BJ (cell line): Measurements from ENCODE around the gene GLI3. TPM values are rescaled to one million over a fixed set of nuclear protein-coding genes. Genes with fewer than 3 reads are reported as not detected.

Experiments used
- CTCF ChIA-PET: fragments of 350-600 bp; formaldehyde crosslinking; extraction: SDS; loops from one replicate; lab custom pipeline; 2021; ENCODE audit warnings: antibody characterized with exemption, inconsistent platforms; lab: Yijun Ruan, JAX
- POLR2A ChIA-PET: fragments of 300-600 bp; sonication (Branson Sonifier 250); formaldehyde crosslinking; extraction: SDS; loops from one replicate; lab custom pipeline; 2021; ENCODE audit warnings: antibody characterized with exemption; lab: Charles Lee
- DNase-seq: peaks from one replicate; pipeline ENCODE4 v3.0.0-alpha.2; 2011; ENCODE audit warnings: low read depth
- H3K27me3 ChIP-seq: 2 replicates; pipeline ENCODE4 v1.6.0; 2011; ENCODE audit warnings: low read length; ENCODE audit not compliant: control insufficient read depth, insufficient read depth
- H3K36me3 ChIP-seq: 2 replicates; pipeline ENCODE4 v1.5.1; 2011; ENCODE audit warnings: low read length; ENCODE audit not compliant: control insufficient read depth, insufficient read depth
- H3K4me3 ChIP-seq: 2 replicates; pipeline ENCODE4 v1.5.1; 2011; ENCODE audit warnings: low read depth, mild to moderate bottlenecking, control low read depth, low read length
- polyA plus RNA-seq: library from polyadenylated mRNA; depleted of rRNA; stranded (reverse); fragments of >200 nt; gene quantifications from 2 replicates; pipeline ENCODE4 v1.2.3, GENCODE V29; 2011
- small RNA-seq: library from RNA; depleted of rRNA; stranded (forward); fragments of <200 nt; gene quantifications from one replicate; pipeline ENCODE3, GENCODE V24; 2012; ENCODE audit warnings: low replicate concordance, low read depth; ENCODE audit not compliant: insufficient read length
- TF ChIP-seq, protein P1 (sequence below): IDR thresholded peaks from 2 replicates; pipeline ENCODE4 v1.5.1; 2011; ENCODE audit warnings: low read depth, mild to moderate bottlenecking, control low read depth, inconsistent platforms, low read length, moderate library complexity; ENCODE audit not compliant: insufficient read depth

Gene GLI3
- polyA plus RNA-seq, 1 experiment = 5.1 TPM

DNA sequence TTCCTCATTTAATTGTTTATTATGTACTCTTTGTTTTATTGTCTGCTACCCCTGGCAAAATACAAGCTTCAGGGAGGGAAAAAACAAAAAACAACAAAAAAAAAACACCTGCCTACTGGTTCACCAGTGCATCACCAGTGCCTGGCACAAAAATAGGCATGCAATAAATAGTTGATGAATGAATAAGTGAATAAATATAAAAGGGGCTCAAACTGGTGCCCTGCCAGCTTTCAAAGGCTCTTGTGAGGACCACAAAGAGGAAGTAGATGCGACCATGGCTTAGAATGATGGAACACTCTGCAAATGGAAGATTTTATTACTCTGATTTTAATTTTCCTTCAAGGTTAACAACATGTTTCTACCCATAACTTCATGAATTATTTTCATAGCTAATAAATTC lies 321.1 kb downstream of the GLI3 start:
- no peaks in the 10 kb centered on the region for H3K36me3 ChIP-seq
- TF ChIP-seq, protein P1, sequence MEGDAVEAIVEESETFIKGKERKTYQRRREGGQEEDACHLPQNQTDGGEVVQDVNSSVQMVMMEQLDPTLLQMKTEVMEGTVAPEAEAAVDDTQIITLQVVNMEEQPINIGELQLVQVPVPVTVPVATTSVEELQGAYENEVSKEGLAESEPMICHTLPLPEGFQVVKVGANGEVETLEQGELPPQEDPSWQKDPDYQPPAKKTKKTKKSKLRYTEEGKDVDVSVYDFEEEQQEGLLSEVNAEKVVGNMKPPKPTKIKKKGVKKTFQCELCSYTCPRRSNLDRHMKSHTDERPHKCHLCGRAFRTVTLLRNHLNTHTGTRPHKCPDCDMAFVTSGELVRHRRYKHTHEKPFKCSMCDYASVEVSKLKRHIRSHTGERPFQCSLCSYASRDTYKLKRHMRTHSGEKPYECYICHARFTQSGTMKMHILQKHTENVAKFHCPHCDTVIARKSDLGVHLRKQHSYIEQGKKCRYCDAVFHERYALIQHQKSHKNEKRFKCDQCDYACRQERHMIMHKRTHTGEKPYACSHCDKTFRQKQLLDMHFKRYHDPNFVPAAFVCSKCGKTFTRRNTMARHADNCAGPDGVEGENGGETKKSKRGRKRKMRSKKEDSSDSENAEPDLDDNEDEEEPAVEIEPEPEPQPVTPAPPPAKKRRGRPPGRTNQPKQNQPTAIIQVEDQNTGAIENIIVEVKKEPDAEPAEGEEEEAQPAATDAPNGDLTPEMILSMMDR = no peak
- H3K4me3 ChIP-seq = no peak overlapping the region
- CTCF ChIA-PET = interaction anchor here (1.0 to 1.7 kb wide), 4 partner anchors 24 to 29 kb away, joined by 3 to 5 read pairs (median 5); no protein-coding TSS in a partner anchor
- H3K27me3 ChIP-seq = no peaks in the 10 kb centered on the region
- POLR2A ChIA-PET = interaction anchor here (0.6 to 0.7 kb wide), 2 partner anchors 36 to 1111 kb away, joined by 3 to 4 read pairs; no protein-coding TSS in a partner anchor
- no peak for DNase-seq

DNA sequence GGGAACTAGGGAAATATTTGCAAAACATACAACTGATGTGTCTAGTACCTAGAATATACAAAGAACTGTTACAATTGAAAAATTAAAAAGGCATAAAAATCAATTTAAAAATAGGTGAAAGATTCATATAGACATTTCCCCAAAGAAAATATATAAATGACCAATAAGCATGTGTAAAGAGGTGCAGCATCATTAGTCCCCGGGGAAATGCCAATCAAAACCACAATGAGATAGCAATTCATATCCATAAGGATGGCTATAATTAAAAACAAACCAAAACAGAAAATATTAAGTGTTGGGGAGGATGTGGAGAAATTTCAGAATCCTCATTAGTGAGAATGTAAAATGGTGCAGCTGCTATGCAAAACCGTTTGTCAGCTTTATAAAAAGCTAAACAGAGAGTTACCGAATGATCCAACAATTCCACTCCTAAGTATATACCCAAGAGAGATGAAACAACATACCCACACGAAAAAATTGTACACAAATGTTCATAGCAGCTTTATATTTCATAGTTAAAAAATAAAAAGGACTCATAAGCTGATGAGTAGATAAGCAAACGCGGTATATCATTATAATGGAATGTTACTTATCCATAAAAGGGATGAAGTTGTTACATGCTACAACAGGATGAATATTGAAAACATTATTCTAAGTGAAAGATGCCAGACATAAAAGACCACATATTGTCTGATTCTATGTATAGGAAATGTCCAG lies 324.0 kb downstream of the GLI3 start:
- CTCF ChIA-PET = interaction anchor here (1.7 kb wide), 1 partner anchor 30 kb away, joined by 4 read pairs; no protein-coding TSS in a partner anchor

DNA sequence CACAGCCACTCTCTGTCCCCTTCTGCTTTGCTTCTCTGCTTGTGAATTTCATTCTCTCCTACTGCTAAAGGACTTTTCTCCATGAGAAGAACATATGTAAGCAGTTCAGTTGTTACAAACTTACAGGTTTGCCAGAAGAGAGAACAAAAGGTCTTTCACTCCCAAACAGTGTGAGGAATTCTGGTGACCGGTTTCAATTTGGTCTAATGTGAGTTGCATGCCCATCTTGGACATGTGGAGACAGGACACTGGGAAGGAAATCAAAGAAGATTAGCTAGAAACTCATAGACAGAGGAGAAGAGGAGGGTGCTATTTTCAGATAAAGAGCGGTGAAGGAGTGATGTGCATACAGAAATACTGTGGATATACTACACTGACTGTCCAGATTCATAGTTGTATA lies 324.6 kb downstream of the GLI3 start:
- no peak for DNase-seq
- ChIA-PET POLR2A (no interaction called here), CTCF (no interaction called here)
- no peak overlapping the region for H3K4me3 ChIP-seq
- no peaks in the 10 kb centered on the region for H3K27me3 ChIP-seq
- no peaks in the 10 kb centered on the region for H3K36me3 ChIP-seq
- TF ChIP-seq, protein P1 = no peak

More for the DNA sequence above, 324.0 kb downstream of the GLI3 start:
- DNase-seq = no peak
- TF ChIP-seq, protein P1 = no peak
- no peaks in the 10 kb centered on the region for H3K27me3 ChIP-seq
- POLR2A ChIA-PET = no interaction called here
- H3K4me3 ChIP-seq = no peak overlapping the region
- H3K36me3 ChIP-seq = no peaks in the 10 kb centered on the region

DNA sequence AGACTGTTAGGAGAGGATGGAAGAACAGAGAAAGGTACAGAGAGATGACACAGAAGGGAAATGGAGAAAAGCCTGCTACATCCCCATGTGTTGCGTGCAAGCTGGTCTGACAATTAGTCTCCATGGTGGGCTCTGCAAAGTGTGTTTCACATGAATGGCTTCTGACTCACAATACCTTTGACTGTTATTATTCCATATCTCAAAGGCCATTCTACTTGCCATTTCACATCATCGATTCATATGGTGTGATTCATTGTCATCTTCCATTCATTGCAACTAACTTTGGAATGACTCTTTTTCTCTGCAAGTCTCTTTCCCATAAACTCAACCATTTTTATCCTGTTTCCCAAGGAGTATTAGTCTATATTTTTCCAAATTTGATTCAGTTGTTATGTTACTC lies 325.2 kb downstream of the GLI3 start:
- Histone ChIP-seq H3K27me3 (no peaks in the 10 kb centered on the region), H3K4me3 (no peak overlapping the region), H3K36me3 (no peaks in the 10 kb centered on the region)
- DNase-seq = no peak
- CTCF ChIA-PET = interaction anchor here (1.5 kb wide), 1 partner anchor 10 kb away, joined by 4 read pairs; no protein-coding TSS in a partner anchor
- POLR2A ChIA-PET = no interaction called here
- TF ChIP-seq, protein P1 = no peak

Small RNA genes within 50 kb of the gene (small RNA-seq; reads per million reads assigned to genes)
- gene HMGN2P30 = not detected
